Esophagus muscularis mucosa (tissue), 4 donors: ENCODE results near the gene ZDHHC19. TPM values are rescaled to one million over a fixed set of nuclear protein-coding genes. Genes with fewer than 3 reads are reported as not detected.

ENCODE experiments used
- DNase-seq: peaks from one replicate; pipeline ENCODE4 v3.0.0-alpha.2; 2017; ENCODE audit errors: extremely low spot score
- H3K27ac ChIP-seq, 4 donors: fragments of 200-600 bp; sonication (generic); replicated peaks in 1 of 4; 1 replicate in 3 of 4; 2 replicates in 1 of 4; pipeline ENCODE4 v1.5.1; 2016 to 2019; ENCODE audit warnings: mild to moderate bottlenecking in 1 of 4
- H3K27me3 ChIP-seq, 4 donors: fragments of 200-600 bp; sonication (generic); one replicate each; pipeline versions ENCODE4 v1.5.1 to v1.6.0; 2016 to 2019
- H3K36me3 ChIP-seq, 4 donors: fragments of 200-600 bp; sonication (generic); one replicate each; pipeline ENCODE4 v1.5.1; 2016 to 2019
- H3K4me1 ChIP-seq, 4 donors: fragments of 200-600 bp; sonication (generic); one replicate each; pipeline ENCODE4 v1.5.1; 2016 to 2019
- H3K4me3 ChIP-seq, 4 donors: fragments of 200-600 bp; sonication (generic); 1 replicate in 2 of 4; 2 replicates in 2 of 4; pipeline ENCODE4 v1.5.1; 2016 to 2019; ENCODE audit warnings: mild to moderate bottlenecking in 4 of 4, moderate library complexity in 1 of 4
- H3K9me3 ChIP-seq, 4 donors: fragments of 200-600 bp; sonication (generic); 1 replicate in 3 of 4; 2 replicates in 1 of 4; pipeline ENCODE4 v1.5.1; 2016 to 2019
- EP300 ChIP-seq: sonication (generic); formaldehyde crosslinking; IDR thresholded peaks from one replicate; pipeline ENCODE4 v1.6.1; 2017; ENCODE audit warnings: antibody characterized with exemption
- POLR2A ChIP-seq: fragments of 450-650 bp; IDR thresholded peaks from one replicate; pipeline ENCODE4 v1.6.1; 2017; ENCODE audit warnings: antibody characterized with exemption, moderate library complexity, mild to moderate bottlenecking, low read depth
- POLR2AphosphoS5 ChIP-seq, 2 donors: sonication (generic); formaldehyde crosslinking; IDR thresholded peaks; one replicate each; pipeline ENCODE4 v1.6.1; 2017; ENCODE audit warnings: antibody characterized with exemption in 2 of 2
- WGBS: methylation state at CpG from one replicate; pipeline ENCODE4 v1.1.5; 2018; 5-methylcytosine and 5-hydroxymethylcytosine counted together
- intact Hi-C: fragments of 100-400 bp; cut with DNase I; formaldehyde crosslinking; loops from one replicate; pipeline ENCODE4 v1.15.1; 2023
- total RNA-seq, 4 donors: library from RNA; depleted of rRNA; stranded (reverse); fragments of >200 nt; gene quantifications; one replicate each; pipeline versions ENCODE4 v1.1.0 to v1.2.1, GENCODE V29; 2016
- TF ChIP-seq, protein P1 (sequence below), 3 experiments: fragments of 200-600 bp in 2 of 3; fragments of 450-650 bp in 1 of 3; sonication (generic) in 2 of 3; IDR thresholded peaks; one replicate each; pipeline ENCODE4 v1.5.1; 2017 to 2019; ENCODE audit warnings: antibody characterized with exemption in 3 of 3, mild to moderate bottlenecking in 2 of 3, moderate library complexity in 1 of 3

ZDHHC19 gene, protein sequence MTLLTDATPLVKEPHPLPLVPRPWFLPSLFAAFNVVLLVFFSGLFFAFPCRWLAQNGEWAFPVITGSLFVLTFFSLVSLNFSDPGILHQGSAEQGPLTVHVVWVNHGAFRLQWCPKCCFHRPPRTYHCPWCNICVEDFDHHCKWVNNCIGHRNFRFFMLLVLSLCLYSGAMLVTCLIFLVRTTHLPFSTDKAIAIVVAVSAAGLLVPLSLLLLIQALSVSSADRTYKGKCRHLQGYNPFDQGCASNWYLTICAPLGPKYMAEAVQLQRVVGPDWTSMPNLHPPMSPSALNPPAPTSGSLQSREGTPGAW
- not detected for total RNA-seq

DNA sequence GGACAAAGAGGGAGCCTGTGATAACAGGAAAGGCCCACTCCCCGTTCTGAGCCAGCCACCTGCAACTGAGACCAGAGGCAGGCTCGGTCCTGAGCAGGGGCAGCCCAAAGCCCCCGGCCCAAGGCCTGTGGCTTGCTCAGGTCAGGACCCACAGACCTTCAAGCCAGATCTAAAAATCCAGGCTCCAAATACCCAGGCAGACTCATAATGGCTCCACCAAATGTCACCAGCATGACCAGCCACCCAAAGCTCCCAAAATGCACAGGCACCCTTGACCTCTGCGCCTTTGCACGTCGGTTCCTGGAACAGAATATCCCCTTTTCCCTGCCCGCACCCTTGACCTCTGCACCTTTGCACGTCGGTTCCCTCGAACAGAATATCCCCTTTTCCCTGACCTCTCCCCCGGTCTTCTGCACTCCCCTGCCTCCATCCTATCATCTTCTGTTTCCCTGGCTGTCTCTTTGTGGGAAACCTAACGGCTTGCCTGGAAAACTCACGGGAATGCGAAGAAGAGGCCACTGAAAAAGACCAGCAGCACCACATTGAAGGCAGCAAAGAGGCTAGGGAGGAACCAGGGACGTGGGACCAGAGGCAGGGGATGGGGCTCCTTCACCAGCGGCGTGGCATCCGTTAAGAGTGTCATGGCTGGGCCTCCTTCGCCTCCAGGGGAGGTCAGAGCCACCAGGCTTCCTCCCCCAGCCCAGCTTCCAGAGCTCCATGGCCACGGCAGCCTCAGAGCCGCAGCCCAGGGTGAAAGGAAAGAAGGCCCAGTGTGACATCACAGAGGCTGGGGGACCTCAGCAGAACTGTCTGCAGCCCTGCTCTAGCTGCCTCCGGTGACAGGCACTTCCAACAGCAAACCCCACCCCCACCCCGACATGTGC lies at the start of gene ZDHHC19:
Gene ZDHHC19, minus strand, starts transcription at position 728 of the 884 bp plus-strand sequence. Its CDS starts 85 bp downstream, at position 643.
- Histone ChIP-seq H3K4me1 (peaks cover 0 to 12% (median 11%) of the 10 kb centered on the region in 4 donors), H3K9me3 (no peaks in the 10 kb centered on the region), H3K27ac (no peak within 1 kb of the TSS), H3K4me3 (no peak within 1 kb of the TSS), H3K36me3 (no peaks in the 10 kb centered on the region), H3K27me3 (peaks cover 0 to 38% (median 0%) of the 10 kb centered on the region in 4 donors)
- no peak for DNase-seq
- WGBS: 73% methylated on average over 19 of the region's 23 CpGs
- intact Hi-C loops: no loop called here
- TF ChIP-seq POLR2A (no peak), EP300 (no peak), POLR2AphosphoS5 (IDR thresholded peaks at IDR 0.05) (no peak)
- TF ChIP-seq, protein P1, sequence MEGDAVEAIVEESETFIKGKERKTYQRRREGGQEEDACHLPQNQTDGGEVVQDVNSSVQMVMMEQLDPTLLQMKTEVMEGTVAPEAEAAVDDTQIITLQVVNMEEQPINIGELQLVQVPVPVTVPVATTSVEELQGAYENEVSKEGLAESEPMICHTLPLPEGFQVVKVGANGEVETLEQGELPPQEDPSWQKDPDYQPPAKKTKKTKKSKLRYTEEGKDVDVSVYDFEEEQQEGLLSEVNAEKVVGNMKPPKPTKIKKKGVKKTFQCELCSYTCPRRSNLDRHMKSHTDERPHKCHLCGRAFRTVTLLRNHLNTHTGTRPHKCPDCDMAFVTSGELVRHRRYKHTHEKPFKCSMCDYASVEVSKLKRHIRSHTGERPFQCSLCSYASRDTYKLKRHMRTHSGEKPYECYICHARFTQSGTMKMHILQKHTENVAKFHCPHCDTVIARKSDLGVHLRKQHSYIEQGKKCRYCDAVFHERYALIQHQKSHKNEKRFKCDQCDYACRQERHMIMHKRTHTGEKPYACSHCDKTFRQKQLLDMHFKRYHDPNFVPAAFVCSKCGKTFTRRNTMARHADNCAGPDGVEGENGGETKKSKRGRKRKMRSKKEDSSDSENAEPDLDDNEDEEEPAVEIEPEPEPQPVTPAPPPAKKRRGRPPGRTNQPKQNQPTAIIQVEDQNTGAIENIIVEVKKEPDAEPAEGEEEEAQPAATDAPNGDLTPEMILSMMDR (IDR thresholded peaks at IDR 0.05): no peak

DNA sequence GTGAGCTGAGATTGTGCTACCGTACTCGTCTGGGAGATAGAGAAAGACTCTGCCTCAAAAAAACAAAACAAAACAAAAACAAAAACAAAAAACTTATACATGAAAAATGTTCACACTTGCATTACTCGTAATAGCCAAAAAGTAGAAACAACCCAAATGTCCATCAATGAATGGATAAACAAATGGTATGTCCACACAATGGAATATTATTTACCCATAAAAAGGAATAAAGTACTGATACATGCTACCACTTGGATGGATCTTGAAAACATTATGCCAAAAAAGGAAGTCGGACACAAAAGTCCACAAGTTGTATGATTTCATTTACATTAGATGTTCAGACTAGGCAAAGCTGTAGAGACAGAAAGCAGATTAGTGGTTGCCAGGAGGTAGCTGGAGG lies 49.6 kb upstream of the ZDHHC19 start:
- Histone ChIP-seq H3K27me3 (no peaks in the 10 kb centered on the region), H3K4me1 (no peaks in the 10 kb centered on the region), H3K36me3 (peaks cover 8 to 56% (median 35%) of the 10 kb centered on the region in 4 donors), H3K27ac (no peak overlapping the region), H3K9me3 (no peaks in the 10 kb centered on the region), H3K4me3 (no peak overlapping the region)
- WGBS: 96% methylated on average over 4 of the region's 4 CpGs
- TF ChIP-seq, protein P1 (IDR thresholded peaks at IDR 0.05): no peak
- TF ChIP-seq EP300 (no peak), POLR2AphosphoS5 (IDR thresholded peaks at IDR 0.05) (no peak), POLR2A (no peak)
- DNase-seq: no peak
- intact Hi-C loops: no loop called here

DNA sequence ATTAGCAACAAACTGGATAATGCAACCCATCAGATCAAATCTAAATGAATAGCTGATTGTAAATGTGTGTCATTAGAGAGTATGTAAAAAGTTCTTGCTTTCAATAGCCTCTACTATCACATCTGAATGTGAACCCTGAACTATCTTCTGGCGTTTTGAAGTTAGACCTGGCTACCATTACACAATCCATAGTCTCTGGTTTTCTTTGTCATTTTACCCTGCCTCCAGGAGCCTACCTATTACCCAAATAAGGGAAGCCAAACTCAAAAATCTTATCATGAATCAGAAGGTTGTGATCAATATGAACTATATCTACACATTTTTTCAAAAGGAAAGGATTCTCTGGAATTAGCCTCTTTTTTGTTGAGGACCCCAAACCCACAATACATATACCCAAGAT lies 44.6 kb upstream of the ZDHHC19 start:
- WGBS: 79% methylated on average over 1 of the region's 1 CpG
- intact Hi-C loops: no loop called here
- H3K36me3 ChIP-seq: peaks cover 14 to 51% (median 37%) of the 10 kb centered on the region in 4 donors
- DNase-seq: no peak
- TF ChIP-seq, protein P1 (IDR thresholded peaks at IDR 0.05): no peak
- H3K27me3 ChIP-seq: no peaks in the 10 kb centered on the region
- H3K9me3 ChIP-seq: no peaks in the 10 kb centered on the region
- no peaks in the 10 kb centered on the region for H3K4me1 ChIP-seq
- no peak overlapping the region for H3K4me3 ChIP-seq
- H3K27ac ChIP-seq: no peak overlapping the region

DNA sequence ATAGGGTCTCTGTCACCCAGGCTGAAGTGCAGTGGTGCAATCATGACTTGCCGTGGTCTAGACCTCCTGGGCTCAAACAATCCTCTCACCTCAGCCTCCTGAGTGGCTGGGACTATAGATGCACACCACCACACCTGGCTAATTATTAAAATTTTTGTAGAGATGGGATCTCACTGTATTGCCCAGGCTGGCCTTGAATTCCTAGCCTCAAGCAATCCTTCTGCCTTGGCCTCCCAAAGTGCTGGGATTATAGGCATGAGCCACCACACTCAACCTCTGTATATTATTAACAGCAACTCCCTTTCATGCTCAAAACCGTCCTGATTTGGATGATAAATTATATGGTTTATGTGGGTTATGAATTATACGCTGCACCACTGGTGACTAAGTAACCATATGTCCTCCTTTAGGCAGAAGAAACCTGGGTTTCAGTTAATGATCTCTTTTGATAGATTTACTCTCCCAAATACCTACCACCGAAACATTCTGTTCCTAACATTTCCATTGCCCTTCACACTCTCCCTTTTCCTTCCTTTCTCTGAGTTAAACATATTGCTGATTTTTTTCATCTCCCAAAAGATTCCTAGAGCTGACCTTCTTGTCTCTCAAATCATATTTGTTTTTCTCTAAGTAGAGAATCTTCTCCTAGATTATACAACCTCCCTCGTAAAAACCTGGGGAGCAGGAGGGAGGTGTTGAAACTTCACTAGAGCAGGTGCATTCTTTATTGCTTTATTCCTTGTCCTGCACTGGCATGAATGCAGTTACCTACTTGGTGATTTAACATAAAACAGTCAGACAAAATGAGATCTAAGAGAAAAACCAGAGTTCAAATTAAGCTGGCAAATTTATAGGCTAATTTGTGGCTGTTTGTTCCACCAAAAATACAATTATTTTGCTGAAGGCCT lies 43.4 kb upstream of the ZDHHC19 start:
- no peak for DNase-seq
- no peak for TF ChIP-seq POLR2A
- no peak for TF ChIP-seq EP300
- TF ChIP-seq, protein P1 (IDR thresholded peaks at IDR 0.05): no peak
- no peak for TF ChIP-seq POLR2AphosphoS5 (IDR thresholded peaks at IDR 0.05)
- Histone ChIP-seq H3K27ac (no peak overlapping the region), H3K4me1 (no peaks in the 10 kb centered on the region), H3K27me3 (no peaks in the 10 kb centered on the region), H3K36me3 (peaks cover 14 to 44% (median 33%) of the 10 kb centered on the region in 4 donors), H3K4me3 (no peak overlapping the region), H3K9me3 (no peaks in the 10 kb centered on the region)
- intact Hi-C loops: no loop called here
- WGBS: 62% methylated on average over 5 of the region's 5 CpGs
